Ovary (tissue), 9 donors: ENCODE measurements around the gene ADPRM. TPM values are rescaled to one million over a fixed set of nuclear protein-coding genes. Genes with fewer than 3 reads are reported as not detected.

Experiments used
- DNase-seq, 5 donors: peaks; one replicate each; pipeline ENCODE4 v3.0.0-alpha.2; 2019 to 2020
- H3K27ac ChIP-seq, 2 donors: fragments of 200-600 bp; one replicate each; pipeline versions ENCODE4 v1.5.1 to v1.8.0; 2019 to 2022
- H3K27me3 ChIP-seq: fragments of 200-600 bp; one replicate; pipeline ENCODE4 v1.8.0; 2022
- H3K36me3 ChIP-seq: fragments of 200-600 bp; sonication (generic); one replicate; pipeline ENCODE4 v1.5.1; 2019
- H3K4me1 ChIP-seq: one replicate; pipeline ENCODE4 v1.8.1; 2013; ENCODE audit warnings: mild to moderate bottlenecking, moderate library complexity; ENCODE audit not compliant: insufficient read depth
- H3K4me3 ChIP-seq: fragments of 200-600 bp; sonication (generic); one replicate; pipeline ENCODE4 v1.5.1; 2017
- H3K9me3 ChIP-seq, 2 donors: fragments of 200-600 bp in 1 of 2; sonication (generic) in 1 of 2; one replicate each; pipeline versions ENCODE4 v1.5.1 to v1.8.1; 2013 to 2019; ENCODE audit warnings: mild to moderate bottlenecking in 1 of 2, moderate library complexity in 1 of 2
- EP300 ChIP-seq: sonication (generic); formaldehyde crosslinking; IDR thresholded peaks from one replicate; pipeline ENCODE4 v1.6.1; 2017; ENCODE audit warnings: antibody characterized with exemption
- POLR2A ChIP-seq: fragments of 450-650 bp; IDR thresholded peaks from one replicate; pipeline ENCODE4 v1.6.1; 2017; ENCODE audit warnings: antibody characterized with exemption, mild to moderate bottlenecking, moderate library complexity
- WGBS, 3 donors: extraction: QIAGEN DNeasy Blood & Tissue Kit in 1 of 3; methylation state at CpG; one replicate each; pipeline versions ENCODE4 v1.1.5 to v1.1.7; 2013 to 2017; 5-methylcytosine and 5-hydroxymethylcytosine counted together
- intact Hi-C, 4 donors: fragments of 100-400 bp; cut with DNase I; formaldehyde crosslinking; loops; one replicate each; pipeline versions ENCODE4 v1.11.0 to v1.15.1; 2022 to 2023
- polyA plus RNA-seq, 2 donors: library from polyadenylated mRNA; stranded (reverse); fragments of 200-250 nt in 1 of 2; fragments of 350-450 nt in 1 of 2; fragmentation: Illumina TruSeq in 1 of 2; extraction: RNeasy Lipid Tissue Mini Kit (QIAGEN cat#74804) in 1 of 2; gene quantifications; one replicate each; pipeline ENCODE4 v1.2.3, GENCODE V29; 2013 to 2014
- total RNA-seq, 7 donors: library from RNA; depleted of rRNA in 2 of 7; stranded (reverse); fragments of >200 nt in 2 of 7; fragmentation: NEBNext Ultra II Directional in 3 of 7; extraction: Animal tissue kit (Norgen Biotek cat#: 25700) in 3 of 7; gene quantifications; one replicate each; pipeline versions ENCODE4 v1.1.0 to v1.2.4, GENCODE V29; 2016 to 2023
- TF ChIP-seq, protein P1 (sequence below), 3 donors: fragments of 450-650 bp in 2 of 3; fragments of 200-600 bp in 1 of 3; IDR thresholded peaks; one replicate each; pipeline versions ENCODE4 v1.5.1 to v1.8.0; 2016 to 2022; ENCODE audit warnings: antibody characterized with exemption in 3 of 3, mild to moderate bottlenecking in 1 of 3
- donor health status: DM: no; HTN: no; CAD: no; lungs with moderate emphysema.
- donor health status: DM: no; HTN: no; CAD: no.
- donor health status: Bipolar disorder and iron deficiency.
- donor health status: DM: yes; HTN: yes; CAD: no.
- donor health status: DM: no; HTN: no; CAD: no.
- donor health status: DM: yes; HTN: yes; CAD: no.

Gene ADPRM
- total and polyA plus RNA-seq, 9 donors: 12.4 to 21.6 (median 15.3) TPM

DNA sequence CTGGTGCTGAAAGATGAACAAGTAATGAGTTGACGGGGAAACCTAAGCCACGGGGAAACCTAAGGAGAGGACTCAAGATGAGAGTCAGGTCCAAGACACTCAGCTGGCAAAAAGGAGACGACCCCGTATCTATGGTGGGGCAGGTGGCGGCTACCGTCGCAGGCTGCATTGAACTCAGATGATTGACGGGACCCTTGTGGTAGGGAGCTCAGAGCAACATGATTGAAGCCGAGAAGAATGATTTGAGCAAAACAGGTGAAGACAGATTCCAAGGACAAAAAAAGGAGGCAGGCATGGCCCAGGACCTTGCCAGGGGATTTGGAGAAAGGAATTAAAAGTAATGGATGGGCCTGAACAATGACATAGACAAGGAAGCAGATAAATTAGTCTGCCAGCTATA lies 32.8 kb upstream of the ADPRM start:
- 89 to 93% (median 91%) methylated on average over 9 of the region's 9 CpGs for WGBS, 3 donors
- intact Hi-C loops: no loop called here
- Histone ChIP-seq H3K27ac (no peak overlapping the region), H3K27me3 (no peaks in the 10 kb centered on the region), H3K4me3 (no peak overlapping the region), H3K9me3 (no peaks in the 10 kb centered on the region), H3K4me1 (no peaks in the 10 kb centered on the region), H3K36me3 (no peaks in the 10 kb centered on the region)
- TF ChIP-seq POLR2A (no peak), EP300 (no peak)
- TF ChIP-seq, protein P1, sequence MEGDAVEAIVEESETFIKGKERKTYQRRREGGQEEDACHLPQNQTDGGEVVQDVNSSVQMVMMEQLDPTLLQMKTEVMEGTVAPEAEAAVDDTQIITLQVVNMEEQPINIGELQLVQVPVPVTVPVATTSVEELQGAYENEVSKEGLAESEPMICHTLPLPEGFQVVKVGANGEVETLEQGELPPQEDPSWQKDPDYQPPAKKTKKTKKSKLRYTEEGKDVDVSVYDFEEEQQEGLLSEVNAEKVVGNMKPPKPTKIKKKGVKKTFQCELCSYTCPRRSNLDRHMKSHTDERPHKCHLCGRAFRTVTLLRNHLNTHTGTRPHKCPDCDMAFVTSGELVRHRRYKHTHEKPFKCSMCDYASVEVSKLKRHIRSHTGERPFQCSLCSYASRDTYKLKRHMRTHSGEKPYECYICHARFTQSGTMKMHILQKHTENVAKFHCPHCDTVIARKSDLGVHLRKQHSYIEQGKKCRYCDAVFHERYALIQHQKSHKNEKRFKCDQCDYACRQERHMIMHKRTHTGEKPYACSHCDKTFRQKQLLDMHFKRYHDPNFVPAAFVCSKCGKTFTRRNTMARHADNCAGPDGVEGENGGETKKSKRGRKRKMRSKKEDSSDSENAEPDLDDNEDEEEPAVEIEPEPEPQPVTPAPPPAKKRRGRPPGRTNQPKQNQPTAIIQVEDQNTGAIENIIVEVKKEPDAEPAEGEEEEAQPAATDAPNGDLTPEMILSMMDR (IDR thresholded peaks at IDR 0.05): no peak
- DNase-seq: no peak

DNA sequence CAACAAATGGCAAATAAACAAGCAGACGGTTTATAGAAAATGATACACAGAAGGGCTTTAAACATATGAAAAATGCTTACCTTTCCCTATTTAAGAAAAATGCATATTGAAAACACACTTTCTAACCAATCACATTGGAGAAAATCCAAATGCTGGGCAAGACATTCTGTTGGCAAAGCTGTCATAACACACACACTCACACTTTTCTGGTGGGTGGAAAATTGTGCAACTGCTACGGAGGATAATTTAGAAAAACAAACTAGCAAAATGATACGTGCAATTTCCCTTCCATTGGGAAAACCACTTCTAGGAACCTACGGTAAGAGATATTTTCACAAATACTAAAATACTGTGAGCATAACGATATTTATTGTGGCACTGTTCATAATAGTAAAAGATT lies 30.5 kb upstream of the ADPRM start:
- TF ChIP-seq, protein P1 (IDR thresholded peaks at IDR 0.05): no peak
- TF ChIP-seq EP300: no peak
- no peak for TF ChIP-seq POLR2A
- no peak overlapping the region for H3K4me3 ChIP-seq
- WGBS, 3 donors: 24 to 58% (median 44%) methylated on average over 5 of the region's 5 CpGs
- no peaks in the 10 kb centered on the region for H3K9me3 ChIP-seq
- intact Hi-C loops: no loop called here
- no peaks in the 10 kb centered on the region for H3K36me3 ChIP-seq
- no peak for DNase-seq
- H3K4me1 ChIP-seq: no peaks in the 10 kb centered on the region
- H3K27ac ChIP-seq: no peak overlapping the region
- H3K27me3 ChIP-seq: no peaks in the 10 kb centered on the region

DNA sequence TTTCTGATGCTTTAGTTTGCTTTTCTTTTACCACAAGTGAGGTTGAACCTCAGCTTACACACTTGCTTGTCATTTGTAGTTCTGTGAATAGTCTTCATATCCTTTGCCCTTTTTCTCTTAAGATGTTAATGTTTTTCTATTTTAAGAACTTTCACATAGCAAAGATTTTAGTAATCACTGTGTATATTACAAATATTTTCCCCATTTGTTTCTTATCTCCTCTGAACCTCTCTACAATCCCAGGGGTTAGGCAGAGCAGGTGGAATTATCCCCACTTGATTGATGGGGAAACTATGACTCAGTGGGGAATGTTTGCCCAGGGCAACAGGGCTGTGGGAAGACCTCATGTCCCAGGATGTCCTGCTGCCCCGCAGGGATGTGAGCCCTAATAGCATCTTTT lies 28.6 kb upstream of the ADPRM start:
- TF ChIP-seq, protein P1 (IDR thresholded peaks at IDR 0.05): no peak
- no peak for TF ChIP-seq POLR2A
- TF ChIP-seq EP300: no peak
- Histone ChIP-seq H3K27ac (no peak overlapping the region), H3K9me3 (no peaks in the 10 kb centered on the region), H3K4me3 (no peak overlapping the region), H3K36me3 (no peaks in the 10 kb centered on the region), H3K4me1 (no peaks in the 10 kb centered on the region), H3K27me3 (no peaks in the 10 kb centered on the region)
- no peak for DNase-seq
- intact Hi-C loops: no loop called here
- 50 to 72% (median 69%) methylated on average over 1 of the region's 1 CpG for WGBS, 3 donors

DNA sequence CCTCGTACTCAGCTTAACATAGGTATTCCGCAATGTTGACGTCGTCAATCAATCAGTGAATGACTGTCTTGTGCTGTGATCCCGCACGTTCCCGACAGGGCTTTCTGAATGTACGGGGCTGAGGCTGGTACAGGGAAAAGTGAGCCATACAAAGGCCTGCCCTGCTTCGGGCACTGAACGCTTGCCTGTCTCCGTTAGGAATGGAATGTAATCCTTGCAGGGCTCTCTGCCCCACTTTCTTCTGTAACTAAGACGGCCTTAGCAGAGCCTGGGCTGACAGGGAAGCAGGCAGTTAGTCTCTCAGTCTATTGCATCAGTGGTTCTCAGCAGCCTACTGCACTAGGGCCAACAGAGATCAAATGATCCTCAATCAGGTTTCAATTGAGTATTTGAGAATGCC lies 24.1 kb upstream of the ADPRM start:
- Histone ChIP-seq H3K4me3 (no peak overlapping the region), H3K36me3 (no peaks in the 10 kb centered on the region), H3K4me1 (no peaks in the 10 kb centered on the region), H3K27me3 (no peaks in the 10 kb centered on the region), H3K9me3 (no peaks in the 10 kb centered on the region), H3K27ac (no peak overlapping the region)
- DNase-seq: no peak
- intact Hi-C loops: no loop called here
- WGBS, 3 donors: 83 to 87% (median 85%) methylated on average over 12 of the region's 12 CpGs
- TF ChIP-seq POLR2A (no peak), EP300 (no peak)
- TF ChIP-seq, protein P1 (IDR thresholded peaks at IDR 0.05): no peak

DNA sequence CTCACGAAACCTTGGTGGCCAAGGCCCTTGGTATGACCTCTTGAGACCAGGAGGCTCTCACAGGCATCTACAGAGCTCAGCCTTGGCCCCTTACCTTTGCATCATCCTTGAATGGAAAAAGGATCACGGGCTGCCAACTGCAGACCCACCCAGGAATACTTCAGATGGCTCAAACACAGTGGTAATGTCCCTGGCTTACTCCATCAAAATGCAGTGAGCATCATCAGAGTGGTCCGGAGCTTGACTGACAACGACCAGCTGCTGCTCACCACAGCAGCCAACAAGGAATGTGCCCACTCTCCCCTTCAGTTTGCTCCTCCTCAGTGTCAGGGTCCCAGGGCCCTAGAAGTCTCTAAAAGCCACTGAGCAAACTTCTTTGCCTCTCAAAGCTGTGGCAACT lies 22.7 kb upstream of the ADPRM start:
- 95% methylated on average over 4 of the region's 4 CpGs for WGBS, 3 donors

More for the DNA sequence above, 22.7 kb upstream of the ADPRM start:
- intact Hi-C loops: no loop called here
- H3K9me3 ChIP-seq: no peaks in the 10 kb centered on the region
- no peak overlapping the region for H3K4me3 ChIP-seq
- H3K27ac ChIP-seq: no peak overlapping the region
- H3K4me1 ChIP-seq: no peaks in the 10 kb centered on the region
- H3K36me3 ChIP-seq: no peaks in the 10 kb centered on the region
- H3K27me3 ChIP-seq: no peaks in the 10 kb centered on the region
- no peak for DNase-seq
- TF ChIP-seq POLR2A (no peak), EP300 (no peak)
- TF ChIP-seq, protein P1 (IDR thresholded peaks at IDR 0.05): no peak
